ENCODE measurements around the gene ZNF22.

ZNF22 gene

GRCh38 chr10:44979281-44980191 is 21.2 kb upstream of the ZNF22 start:
- peaks cover 57% of the 10 kb centered on the region for H3K4me1 ChIP-seq (ENCODE audit: control insufficient read depth, insufficient read depth, low read length)
- H3K9ac ChIP-seq (ENCODE audit: low read length) = no peak overlapping the region
- H3K27ac ChIP-seq (ENCODE audit: low read depth, low read length) = no peak overlapping the region
- H3K27me3 ChIP-seq (ENCODE audit: control insufficient read depth, insufficient read depth, low read length) = no peaks in the 10 kb centered on the region
- no peaks in the 10 kb centered on the region for H3K9me3 ChIP-seq (ENCODE audit: control insufficient read depth, insufficient read depth, low read depth, low read length)
- no peaks in the 10 kb centered on the region for H3K36me3 ChIP-seq (ENCODE audit: control insufficient read depth, insufficient read depth, low read length)
- H3K4me3 ChIP-seq (ENCODE audit: low read depth, low read length) = no peak overlapping the region

- no peaks in the 10 kb centered on the region; the same call in 1 of the 2 replicates for H3K36me3 ChIP-seq (ENCODE audit: control insufficient read depth, insufficient read depth, low read length)
- H3K27me3 ChIP-seq (ENCODE audit: control insufficient read depth, insufficient read depth, low read length) = no peaks in the 10 kb centered on the region
- peaks cover 59% of the 10 kb centered on the region for H3K4me1 ChIP-seq (ENCODE audit: control insufficient read depth, insufficient read depth, low read length)
- no peak overlapping the region for H3K27ac ChIP-seq (ENCODE audit: low read depth, low read length)
- no peak overlapping the region for H3K9ac ChIP-seq (ENCODE audit: low read length)
- H3K4me3 ChIP-seq (ENCODE audit: low read depth, low read length) = no peak overlapping the region
- H3K9me3 ChIP-seq (ENCODE audit: control insufficient read depth, insufficient read depth, low read depth, low read length) = no peaks in the 10 kb centered on the region
Measured at GRCh38 chr10:44980309-44981171, 20.2 kb upstream of the ZNF22 start.

GRCh38 chr10:44981172-44982113 is 19.3 kb upstream of the ZNF22 start:
- H3K4me3 ChIP-seq (ENCODE audit: low read depth, low read length) = no peak overlapping the region
- H3K36me3 ChIP-seq (ENCODE audit: control insufficient read depth, insufficient read depth, low read length) = no peaks in the 10 kb centered on the region; the same call in 1 of the 2 replicates
- H3K9me3 ChIP-seq (ENCODE audit: control insufficient read depth, insufficient read depth, low read depth, low read length) = no peaks in the 10 kb centered on the region
- peaks cover 59% of the 10 kb centered on the region for H3K4me1 ChIP-seq (ENCODE audit: control insufficient read depth, insufficient read depth, low read length)
- no peak overlapping the region for H3K9ac ChIP-seq (ENCODE audit: low read length)
- H3K27me3 ChIP-seq (ENCODE audit: control insufficient read depth, insufficient read depth, low read length) = no peaks in the 10 kb centered on the region
- H3K27ac ChIP-seq (ENCODE audit: low read depth, low read length) = no peak overlapping the region

GRCh38 chr10:44982114-44982460 is 18.6 kb upstream of the ZNF22 start:
- H3K9ac ChIP-seq (ENCODE audit: low read length) = no peak overlapping the region
- no peaks in the 10 kb centered on the region for H3K9me3 ChIP-seq (ENCODE audit: control insufficient read depth, insufficient read depth, low read depth, low read length)
- H3K27me3 ChIP-seq (ENCODE audit: control insufficient read depth, insufficient read depth, low read length) = no peaks in the 10 kb centered on the region
- H3K36me3 ChIP-seq (ENCODE audit: control insufficient read depth, insufficient read depth, low read length) = no peaks in the 10 kb centered on the region; the same call in 1 of the 2 replicates
- H3K4me1 ChIP-seq (ENCODE audit: control insufficient read depth, insufficient read depth, low read length) = peaks cover 58% of the 10 kb centered on the region
- no peak overlapping the region for H3K27ac ChIP-seq (ENCODE audit: low read depth, low read length)
- no peak overlapping the region for H3K4me3 ChIP-seq (ENCODE audit: low read depth, low read length)

GRCh38 chr10:44982496-44982895 is 18.2 kb upstream of the ZNF22 start:
- Histone ChIP-seq H3K27ac (ENCODE audit: low read depth, low read length) (no peak overlapping the region), H3K4me3 (ENCODE audit: low read depth, low read length) (no peak overlapping the region), H3K36me3 (ENCODE audit: control insufficient read depth, insufficient read depth, low read length) (no peaks in the 10 kb centered on the region; the same call in 1 of the 2 replicates), H3K9ac (ENCODE audit: low read length) (no peak overlapping the region), H3K9me3 (ENCODE audit: control insufficient read depth, insufficient read depth, low read depth, low read length) (no peaks in the 10 kb centered on the region), H3K27me3 (ENCODE audit: control insufficient read depth, insufficient read depth, low read length) (no peaks in the 10 kb centered on the region), H3K4me1 (ENCODE audit: control insufficient read depth, insufficient read depth, low read length) (peaks cover 55% of the 10 kb centered on the region)

- Histone ChIP-seq H3K4me1 (ENCODE audit: control insufficient read depth, insufficient read depth, low read length) (peaks cover 53% of the 10 kb centered on the region), H3K9me3 (ENCODE audit: control insufficient read depth, insufficient read depth, low read depth, low read length) (no peaks in the 10 kb centered on the region)
Measured at GRCh38 chr10:44983066-44983894, 17.4 kb upstream of the ZNF22 start.

GRCh38 chr10:44983895-44984278 is 16.8 kb upstream of the ZNF22 start:
- H3K4me3 ChIP-seq (ENCODE audit: low read depth, low read length) = no peak overlapping the region
- peaks cover 48% of the 10 kb centered on the region for H3K4me1 ChIP-seq (ENCODE audit: control insufficient read depth, insufficient read depth, low read length)
- H3K9ac ChIP-seq (ENCODE audit: low read length) = no peak overlapping the region
- no peaks in the 10 kb centered on the region for H3K9me3 ChIP-seq (ENCODE audit: control insufficient read depth, insufficient read depth, low read depth, low read length)
- no peaks in the 10 kb centered on the region; the same call in 1 of the 2 replicates for H3K36me3 ChIP-seq (ENCODE audit: control insufficient read depth, insufficient read depth, low read length)
- no peaks in the 10 kb centered on the region for H3K27me3 ChIP-seq (ENCODE audit: control insufficient read depth, insufficient read depth, low read length)
- H3K27ac ChIP-seq (ENCODE audit: low read depth, low read length) = no peak overlapping the region

More at GRCh38 chr10:44983066-44983894, 17.4 kb upstream of the ZNF22 start:
- Histone ChIP-seq H3K27me3 (ENCODE audit: control insufficient read depth, insufficient read depth, low read length) (no peaks in the 10 kb centered on the region), H3K9ac (ENCODE audit: low read length) (no peak overlapping the region), H3K36me3 (ENCODE audit: control insufficient read depth, insufficient read depth, low read length) (no peaks in the 10 kb centered on the region; the same call in 1 of the 2 replicates), H3K4me3 (ENCODE audit: low read depth, low read length) (no peak overlapping the region), H3K27ac (ENCODE audit: low read depth, low read length) (no peak overlapping the region)

- no peak overlapping the region for H3K27ac ChIP-seq (ENCODE audit: low read depth, low read length)
- no peaks in the 10 kb centered on the region; the same call in 1 of the 2 replicates for H3K36me3 ChIP-seq (ENCODE audit: control insufficient read depth, insufficient read depth, low read length)
- H3K4me1 ChIP-seq (ENCODE audit: control insufficient read depth, insufficient read depth, low read length) = peaks cover 48% of the 10 kb centered on the region
- 0 out of 2 replicates have a peak, but pooled peaks cover 3% of the 10 kb centered on the region for H3K27me3 ChIP-seq (ENCODE audit: control insufficient read depth, insufficient read depth, low read length)
- no peak overlapping the region for H3K4me3 ChIP-seq (ENCODE audit: low read depth, low read length)
- H3K9me3 ChIP-seq (ENCODE audit: control insufficient read depth, insufficient read depth, low read depth, low read length) = no peaks in the 10 kb centered on the region
- no peak overlapping the region for H3K9ac ChIP-seq (ENCODE audit: low read length)
Measured at GRCh38 chr10:44984671-44985101, 16.0 kb upstream of the ZNF22 start.

- H3K27ac ChIP-seq (ENCODE audit: low read depth, low read length) = no peak overlapping the region
- H3K9ac ChIP-seq (ENCODE audit: low read length) = no peak overlapping the region
- no peaks in the 10 kb centered on the region; the same call in 1 of the 2 replicates for H3K36me3 ChIP-seq (ENCODE audit: control insufficient read depth, insufficient read depth, low read length)
- no peaks in the 10 kb centered on the region for H3K9me3 ChIP-seq (ENCODE audit: control insufficient read depth, insufficient read depth, low read depth, low read length)
- H3K4me3 ChIP-seq (ENCODE audit: low read depth, low read length) = no peak overlapping the region
- peaks cover 48% of the 10 kb centered on the region for H3K4me1 ChIP-seq (ENCODE audit: control insufficient read depth, insufficient read depth, low read length)
- 0 out of 2 replicates have a peak, but pooled peaks cover 3% of the 10 kb centered on the region for H3K27me3 ChIP-seq (ENCODE audit: control insufficient read depth, insufficient read depth, low read length)
Measured at GRCh38 chr10:44985175-44985681, 15.5 kb upstream of the ZNF22 start.
